ENCODE results near the gene NEK6. TPM values are rescaled to one million over a fixed set of nuclear protein-coding genes. Genes with fewer than 3 reads are reported as not detected.

NEK6 gene
- total and polyA plus RNA-seq, 2 of the 8 experiments (the other 6 are each of a cell fraction or from before 2014, with no cell fraction given) = 17.7 to 19.7 TPM

- no peak overlapping the region for H2BK120ac ChIP-seq (replicated peaks; ENCODE audit: low read depth, low read length)
- no peaks in the 10 kb centered on the region; the same call in 1 of the 2 replicates for H3K23me2 ChIP-seq (ENCODE audit: low read depth, low read length)
- H3K14ac ChIP-seq (ENCODE audit: insufficient read length) = no peak overlapping the region
- no peak overlapping the region for H2BK5ac ChIP-seq (ENCODE audit: low read depth, low read length)
- no peak overlapping the region for H3K56ac ChIP-seq (replicated peaks; ENCODE audit: insufficient read length, low read depth, low read length)
- H3K36me3 ChIP-seq (ENCODE audit: control insufficient read depth in 2 of 4, insufficient read depth in 4 of 4, low read length in 3 of 4) = no peaks in the 10 kb centered on the region
- no peak for FAIRE-seq
- no peak overlapping the region for H3K9ac ChIP-seq (replicated peaks in 1 of 4; ENCODE audit: extremely low read depth in 1 of 4, low read depth in 3 of 4, low read length in 3 of 4)
- whole genome bisulfite sequencing, 2 experiments (ENCODE audit: extremely low coverage in 1 of 2, insufficient coverage in 1 of 2, insufficient read length in 1 of 2, insufficient replicate concordance in 2 of 2, low coverage in 1 of 2, low lambda C conversion rate in 2 of 2, missing lambda C conversion rate in 1 of 2) = 86% methylated on average over 15 of the region's 15 CpGs; no CpG with 5 or more reads in 1 of the 2 experiments
- no peaks in the 10 kb centered on the region; a peak in 2 of 4 replicates for H3K9me3 ChIP-seq (ENCODE audit: insufficient read depth in 2 of 2, low read depth in 1 of 2, low read length in 1 of 2)
- no peak overlapping the region for H3K4me3 ChIP-seq (ENCODE audit: extremely low read depth in 1 of 4, insufficient read depth in 2 of 4, low read depth in 3 of 4, low read length in 4 of 4)
- H4K20me1 ChIP-seq (replicated peaks in 1 of 2; ENCODE audit: control insufficient read depth in 1 of 2, insufficient read depth in 2 of 2, low read length in 2 of 2) = peaks cover 0 to 3% of the 10 kb centered on the region in 2 experiments
- no peaks in the 10 kb centered on the region for H3K27me3 ChIP-seq (replicated peaks in 1 of 4; ENCODE audit: control insufficient read depth in 3 of 4, extremely low read depth in 1 of 4, insufficient read depth in 3 of 4, low read length in 3 of 4)
- no peak overlapping the region for H2AFZ ChIP-seq (ENCODE audit: low read length)
- H4K5ac ChIP-seq (ENCODE audit: insufficient read length, low read depth, low read length) = no peak overlapping the region
- no peak overlapping the region for H3K4me2 ChIP-seq (ENCODE audit: insufficient read depth in 1 of 2, low read depth in 2 of 2, low read length in 2 of 2)
- H3K27ac ChIP-seq (ENCODE audit: low read depth, low read length) = no peak overlapping the region
- H2BK15ac ChIP-seq (ENCODE audit: low read length) = no peak overlapping the region
- H3K4ac ChIP-seq (replicated peaks; ENCODE audit: insufficient read length, low read depth, low read length) = no peak overlapping the region
- no peak overlapping the region for H2AK5ac ChIP-seq (ENCODE audit: low read depth, low read length)
- no peaks in the 10 kb centered on the region for H3K79me1 ChIP-seq (ENCODE audit: low read depth, low read length)
- H3K18ac ChIP-seq (ENCODE audit: extremely low read depth, low read length) = no peak overlapping the region
- ChIA-PET CTCF (ENCODE audit: partially characterized antibody) (interaction anchor here (1.0 to 3.9 kb wide), 4 partner anchors 9 to 27 kb away, joined by 3 to 13 read pairs (median 8); no protein-coding TSS in a partner anchor), POLR2A (ENCODE audit: partially characterized antibody) (interaction anchor here (1.2 kb wide), 1 partner anchor 13 kb away, joined by 3 read pairs; no protein-coding TSS in a partner anchor)
- H3K79me2 ChIP-seq (ENCODE audit: control insufficient read depth in 1 of 2, insufficient read depth in 2 of 2, low read length in 2 of 2) = no peaks in the 10 kb centered on the region
- H3K4me1 ChIP-seq (replicated peaks in 1 of 4; ENCODE audit: control insufficient read depth in 3 of 4, insufficient read depth in 4 of 4, low read length in 3 of 4) = peaks cover 0 to 6% (median 5%) of the 10 kb centered on the region in 4 experiments; a peak in 5 of 7 replicates
- no peak for DNase-seq (ENCODE audit: low read depth in 1 of 2, low spot score in 2 of 2)
- H4K8ac ChIP-seq (ENCODE audit: extremely low read depth, insufficient read depth, low read length) = no peak overlapping the region
- H4K91ac ChIP-seq (replicated peaks; ENCODE audit: insufficient read length, low read length) = no peak overlapping the region
- no peak overlapping the region for H2BK20ac ChIP-seq (ENCODE audit: low read length)
- H2BK12ac ChIP-seq (ENCODE audit: low read depth, low read length) = no peak overlapping the region
- no peak overlapping the region for H3K23ac ChIP-seq (ENCODE audit: insufficient read length)
- no peak for TF ChIP-seq GABPA (IDR thresholded peaks at IDR 0.05; ENCODE audit: borderline replicate concordance, insufficient read depth, low read length)
- no peak for TF ChIP-seq KDM5A (IDR thresholded peaks at IDR 0.05; ENCODE audit: low read length)
- no peak for TF ChIP-seq JUN (IDR thresholded peaks at IDR 0.05; ENCODE audit: low read depth, low read length)
- TF ChIP-seq RBBP5 (IDR thresholded peaks at IDR 0.05; ENCODE audit: borderline replicate concordance, low read depth, low read length) = no peak
- TF ChIP-seq TCF12 (IDR thresholded peaks at IDR 0.05; ENCODE audit: low read depth, low read length) = no peak
- TF ChIP-seq EP300 (IDR thresholded peaks at IDR 0.05; ENCODE audit: borderline replicate concordance in 1 of 2, low read depth in 2 of 2, low read length in 2 of 2) = no peak
- TF ChIP-seq CTCF (IDR thresholded peaks at IDR 0.05; ENCODE audit: control extremely low read depth in 1 of 3, insufficient read depth in 1 of 3, low read depth in 1 of 3, low read length in 3 of 3) = no peak
- TF ChIP-seq RAD21 (IDR thresholded peaks at IDR 0.05 in 1 of 2, conservative IDR thresholded peaks at IDR 0.05 in 1 of 2; ENCODE audit: low read depth in 2 of 2, low read length in 2 of 2) = no peak
Measured at GRCh38 chr9:124334568-124335319, 77.0 kb downstream of the NEK6 start.

Data from H1 (cell line).